WTC11 (cell line): ENCODE measurements around the gene ABITRAM. TPM values are rescaled to one million over a fixed set of nuclear protein-coding genes. Genes with fewer than 3 reads are reported as not detected.
A peak's percentile ranks its signal among the peaks of the same experiment; 100 is the strongest.

ENCODE experiments used
- ETV6 ChIP-seq: sonication (generic); formaldehyde crosslinking; IDR thresholded peaks from 2 replicates; pipeline ENCODE4 v1.8.1; 2022; ENCODE audit warnings: mild to moderate bottlenecking, missing genetic modification reagents
- GABPB1 ChIP-seq: sonication (generic); formaldehyde crosslinking; IDR thresholded peaks from 2 replicates; pipeline ENCODE4 v1.8.1; 2023; ENCODE audit warnings: mild to moderate bottlenecking, missing genetic modification reagents
- HMGA2 ChIP-seq: fragments of 250-450 bp; sonication (Bioruptor Pico); IDR thresholded peaks from 2 replicates; pipeline ENCODE4 v1.4.0; 2021; ENCODE audit warnings: mild to moderate bottlenecking, moderate library complexity
- NR3C1 ChIP-seq: sonication (generic); formaldehyde crosslinking; conservative IDR thresholded peaks from 2 replicates; pipeline ENCODE4 v1.8.1; 2023; ENCODE audit warnings: low read depth, mild to moderate bottlenecking, missing genetic modification reagents
- PRRX2 ChIP-seq: fragments of 250-450 bp; sonication (Bioruptor Pico); IDR thresholded peaks from 2 replicates; pipeline ENCODE4 v1.8.0; 2021; ENCODE audit warnings: mild to moderate bottlenecking
- RELA ChIP-seq: sonication (generic); formaldehyde crosslinking; IDR thresholded peaks from 2 replicates; pipeline ENCODE4 v1.8.1; 2022; ENCODE audit warnings: missing genetic modification reagents, mild to moderate bottlenecking, borderline replicate concordance
- ZBTB21 ChIP-seq: sonication (generic); formaldehyde crosslinking; IDR thresholded peaks from 2 replicates; pipeline ENCODE4 v1.8.1; 2023; ENCODE audit warnings: mild to moderate bottlenecking, missing genetic modification reagents, borderline replicate concordance
- ZNF396 ChIP-seq: fragments of 250-450 bp; sonication (Bioruptor Pico); IDR thresholded peaks from 2 replicates; pipeline ENCODE4 v1.8.0; 2021; ENCODE audit warnings: mild to moderate bottlenecking, moderate library complexity, borderline replicate concordance
- total RNA-seq: library from RNA; stranded (reverse); gene quantifications from 3 replicates; pipeline ENCODE4 v1.2.3, GENCODE V29; 2021
- TF ChIP-seq, protein P1 (sequence below): sonication (generic); formaldehyde crosslinking; IDR thresholded peaks from 2 replicates; pipeline ENCODE4 v1.8.0; 2022; ENCODE audit warnings: mild to moderate bottlenecking, missing genetic modification reagents
- TF ChIP-seq, protein P2 (sequence below): sonication (generic); formaldehyde crosslinking; IDR thresholded peaks from 2 replicates; pipeline ENCODE4 v1.8.0; 2022; ENCODE audit warnings: missing genetic modification reagents
- TF ChIP-seq, protein P3 (sequence below): fragments of 250-450 bp; sonication (Bioruptor Pico); IDR thresholded peaks from 2 replicates; pipeline ENCODE4 v1.9.0; 2021; ENCODE audit warnings: mild to moderate bottlenecking
- TF ChIP-seq, protein P4 (sequence below): sonication (generic); formaldehyde crosslinking; IDR thresholded peaks from 2 replicates; pipeline ENCODE4 v1.8.0; 2023; ENCODE audit warnings: missing genetic modification reagents, mild to moderate bottlenecking, borderline replicate concordance
- TF ChIP-seq, protein P5 (sequence below): fragments of 250-450 bp; sonication (Bioruptor Pico); IDR thresholded peaks from 2 replicates; pipeline ENCODE4 v1.8.0; 2021; ENCODE audit warnings: mild to moderate bottlenecking
- TF ChIP-seq, protein P6 (sequence below): sonication (generic); formaldehyde crosslinking; IDR thresholded peaks from 2 replicates; pipeline ENCODE4 v1.8.0; 2023; ENCODE audit warnings: missing genetic modification reagents
- TF ChIP-seq, protein P7 (sequence below): fragments of 250-450 bp; sonication (Bioruptor Pico); IDR thresholded peaks from 2 replicates; pipeline ENCODE4 v1.9.0; 2021; ENCODE audit warnings: mild to moderate bottlenecking, borderline replicate concordance
- TF ChIP-seq, protein P8 (sequence below): sonication (generic); formaldehyde crosslinking; conservative IDR thresholded peaks from 2 replicates; pipeline ENCODE4 v1.8.1; 2022; ENCODE audit warnings: mild to moderate bottlenecking, missing genetic modification reagents
- TF ChIP-seq, protein P9 (sequence below): sonication (generic); formaldehyde crosslinking; conservative IDR thresholded peaks from 2 replicates; pipeline ENCODE4 v1.8.1; 2023; ENCODE audit warnings: mild to moderate bottlenecking, low read depth, missing genetic modification reagents, moderate library complexity

Gene ABITRAM
- total RNA-seq, 1 experiment from 2014 or later: 4.6 TPM

DNA sequence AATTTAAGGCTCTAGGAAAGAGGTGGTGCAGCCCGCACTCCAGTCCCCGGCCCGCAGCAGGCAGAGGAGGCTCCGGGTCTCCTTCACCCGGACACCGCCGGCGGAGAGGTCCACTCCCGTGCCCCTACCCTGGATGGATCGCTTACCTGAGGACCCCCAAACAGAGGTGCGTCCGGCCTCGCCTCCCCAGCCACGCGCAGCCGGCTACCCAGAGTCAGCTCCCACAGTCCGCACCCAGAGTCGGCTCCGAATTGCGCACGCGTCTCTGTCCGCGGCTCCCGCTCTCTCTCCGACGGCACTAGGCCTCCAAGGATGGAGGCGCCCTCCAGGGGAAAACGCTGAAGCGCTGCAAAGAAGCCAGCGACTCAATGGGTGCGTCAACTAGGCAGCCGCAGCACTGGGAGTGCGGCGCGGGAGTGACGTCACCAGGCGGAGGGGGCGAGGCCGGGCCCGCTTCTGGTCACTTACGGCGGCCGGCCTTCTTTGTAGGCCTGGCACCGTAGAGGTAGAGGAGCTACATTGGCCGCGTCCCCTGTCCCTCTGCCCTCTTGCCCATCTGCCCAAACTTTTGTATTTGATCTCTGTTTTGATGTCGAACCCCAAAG, 380 bp upstream of the ABITRAM start, which contains the start of gene ELP1 (continued):
- TF ChIP-seq ZNF396 (no peak), NR3C1 (CRISPR knock-in tag) (no peak), GABPB1 (peak; percentile 58; the same call in 1 of the 2 replicates), ZBTB21 (CRISPR knock-in tag) (0 out of 2 replicates have a peak, but pooled peaks have one; percentile 66), ETV6 (peak; percentile 52; the same call in 1 of the 2 replicates), RELA (CRISPR knock-in tag) (peak; percentile 29; the same call in 1 of the 2 replicates), HMGA2 (CRISPR knock-in tag) (no peak), PRRX2 (CRISPR knock-in tag) (no peak)
- TF ChIP-seq, protein P1, sequence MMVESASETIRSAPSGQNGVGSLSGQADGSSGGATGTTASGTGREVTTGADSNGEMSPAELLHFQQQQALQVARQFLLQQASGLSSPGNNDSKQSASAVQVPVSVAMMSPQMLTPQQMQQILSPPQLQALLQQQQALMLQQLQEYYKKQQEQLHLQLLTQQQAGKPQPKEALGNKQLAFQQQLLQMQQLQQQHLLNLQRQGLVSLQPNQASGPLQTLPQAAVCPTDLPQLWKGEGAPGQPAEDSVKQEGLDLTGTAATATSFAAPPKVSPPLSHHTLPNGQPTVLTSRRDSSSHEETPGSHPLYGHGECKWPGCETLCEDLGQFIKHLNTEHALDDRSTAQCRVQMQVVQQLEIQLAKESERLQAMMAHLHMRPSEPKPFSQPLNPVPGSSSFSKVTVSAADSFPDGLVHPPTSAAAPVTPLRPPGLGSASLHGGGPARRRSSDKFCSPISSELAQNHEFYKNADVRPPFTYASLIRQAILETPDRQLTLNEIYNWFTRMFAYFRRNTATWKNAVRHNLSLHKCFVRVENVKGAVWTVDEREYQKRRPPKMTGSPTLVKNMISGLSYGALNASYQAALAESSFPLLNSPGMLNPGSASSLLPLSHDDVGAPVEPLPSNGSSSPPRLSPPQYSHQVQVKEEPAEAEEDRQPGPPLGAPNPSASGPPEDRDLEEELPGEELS (CRISPR knock-in tag): no peak
- TF ChIP-seq, protein P2, sequence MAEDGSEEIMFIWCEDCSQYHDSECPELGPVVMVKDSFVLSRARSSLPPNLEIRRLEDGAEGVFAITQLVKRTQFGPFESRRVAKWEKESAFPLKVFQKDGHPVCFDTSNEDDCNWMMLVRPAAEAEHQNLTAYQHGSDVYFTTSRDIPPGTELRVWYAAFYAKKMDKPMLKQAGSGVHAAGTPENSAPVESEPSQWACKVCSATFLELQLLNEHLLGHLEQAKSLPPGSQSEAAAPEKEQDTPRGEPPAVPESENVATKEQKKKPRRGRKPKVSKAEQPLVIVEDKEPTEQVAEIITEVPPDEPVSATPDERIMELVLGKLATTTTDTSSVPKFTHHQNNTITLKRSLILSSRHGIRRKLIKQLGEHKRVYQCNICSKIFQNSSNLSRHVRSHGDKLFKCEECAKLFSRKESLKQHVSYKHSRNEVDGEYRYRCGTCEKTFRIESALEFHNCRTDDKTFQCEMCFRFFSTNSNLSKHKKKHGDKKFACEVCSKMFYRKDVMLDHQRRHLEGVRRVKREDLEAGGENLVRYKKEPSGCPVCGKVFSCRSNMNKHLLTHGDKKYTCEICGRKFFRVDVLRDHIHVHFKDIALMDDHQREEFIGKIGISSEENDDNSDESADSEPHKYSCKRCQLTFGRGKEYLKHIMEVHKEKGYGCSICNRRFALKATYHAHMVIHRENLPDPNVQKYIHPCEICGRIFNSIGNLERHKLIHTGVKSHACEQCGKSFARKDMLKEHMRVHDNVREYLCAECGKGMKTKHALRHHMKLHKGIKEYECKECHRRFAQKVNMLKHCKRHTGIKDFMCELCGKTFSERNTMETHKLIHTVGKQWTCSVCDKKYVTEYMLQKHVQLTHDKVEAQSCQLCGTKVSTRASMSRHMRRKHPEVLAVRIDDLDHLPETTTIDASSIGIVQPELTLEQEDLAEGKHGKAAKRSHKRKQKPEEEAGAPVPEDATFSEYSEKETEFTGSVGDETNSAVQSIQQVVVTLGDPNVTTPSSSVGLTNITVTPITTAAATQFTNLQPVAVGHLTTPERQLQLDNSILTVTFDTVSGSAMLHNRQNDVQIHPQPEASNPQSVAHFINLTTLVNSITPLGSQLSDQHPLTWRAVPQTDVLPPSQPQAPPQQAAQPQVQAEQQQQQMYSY (CRISPR knock-in tag): no peak
- TF ChIP-seq, protein P3, sequence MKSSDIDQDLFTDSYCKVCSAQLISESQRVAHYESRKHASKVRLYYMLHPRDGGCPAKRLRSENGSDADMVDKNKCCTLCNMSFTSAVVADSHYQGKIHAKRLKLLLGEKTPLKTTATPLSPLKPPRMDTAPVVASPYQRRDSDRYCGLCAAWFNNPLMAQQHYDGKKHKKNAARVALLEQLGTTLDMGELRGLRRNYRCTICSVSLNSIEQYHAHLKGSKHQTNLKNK: no peak
- TF ChIP-seq, protein P4, sequence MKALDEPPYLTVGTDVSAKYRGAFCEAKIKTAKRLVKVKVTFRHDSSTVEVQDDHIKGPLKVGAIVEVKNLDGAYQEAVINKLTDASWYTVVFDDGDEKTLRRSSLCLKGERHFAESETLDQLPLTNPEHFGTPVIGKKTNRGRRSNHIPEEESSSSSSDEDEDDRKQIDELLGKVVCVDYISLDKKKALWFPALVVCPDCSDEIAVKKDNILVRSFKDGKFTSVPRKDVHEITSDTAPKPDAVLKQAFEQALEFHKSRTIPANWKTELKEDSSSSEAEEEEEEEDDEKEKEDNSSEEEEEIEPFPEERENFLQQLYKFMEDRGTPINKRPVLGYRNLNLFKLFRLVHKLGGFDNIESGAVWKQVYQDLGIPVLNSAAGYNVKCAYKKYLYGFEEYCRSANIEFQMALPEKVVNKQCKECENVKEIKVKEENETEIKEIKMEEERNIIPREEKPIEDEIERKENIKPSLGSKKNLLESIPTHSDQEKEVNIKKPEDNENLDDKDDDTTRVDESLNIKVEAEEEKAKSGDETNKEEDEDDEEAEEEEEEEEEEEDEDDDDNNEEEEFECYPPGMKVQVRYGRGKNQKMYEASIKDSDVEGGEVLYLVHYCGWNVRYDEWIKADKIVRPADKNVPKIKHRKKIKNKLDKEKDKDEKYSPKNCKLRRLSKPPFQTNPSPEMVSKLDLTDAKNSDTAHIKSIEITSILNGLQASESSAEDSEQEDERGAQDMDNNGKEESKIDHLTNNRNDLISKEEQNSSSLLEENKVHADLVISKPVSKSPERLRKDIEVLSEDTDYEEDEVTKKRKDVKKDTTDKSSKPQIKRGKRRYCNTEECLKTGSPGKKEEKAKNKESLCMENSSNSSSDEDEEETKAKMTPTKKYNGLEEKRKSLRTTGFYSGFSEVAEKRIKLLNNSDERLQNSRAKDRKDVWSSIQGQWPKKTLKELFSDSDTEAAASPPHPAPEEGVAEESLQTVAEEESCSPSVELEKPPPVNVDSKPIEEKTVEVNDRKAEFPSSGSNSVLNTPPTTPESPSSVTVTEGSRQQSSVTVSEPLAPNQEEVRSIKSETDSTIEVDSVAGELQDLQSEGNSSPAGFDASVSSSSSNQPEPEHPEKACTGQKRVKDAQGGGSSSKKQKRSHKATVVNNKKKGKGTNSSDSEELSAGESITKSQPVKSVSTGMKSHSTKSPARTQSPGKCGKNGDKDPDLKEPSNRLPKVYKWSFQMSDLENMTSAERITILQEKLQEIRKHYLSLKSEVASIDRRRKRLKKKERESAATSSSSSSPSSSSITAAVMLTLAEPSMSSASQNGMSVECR (CRISPR knock-in tag): no peak
- TF ChIP-seq, protein P5, sequence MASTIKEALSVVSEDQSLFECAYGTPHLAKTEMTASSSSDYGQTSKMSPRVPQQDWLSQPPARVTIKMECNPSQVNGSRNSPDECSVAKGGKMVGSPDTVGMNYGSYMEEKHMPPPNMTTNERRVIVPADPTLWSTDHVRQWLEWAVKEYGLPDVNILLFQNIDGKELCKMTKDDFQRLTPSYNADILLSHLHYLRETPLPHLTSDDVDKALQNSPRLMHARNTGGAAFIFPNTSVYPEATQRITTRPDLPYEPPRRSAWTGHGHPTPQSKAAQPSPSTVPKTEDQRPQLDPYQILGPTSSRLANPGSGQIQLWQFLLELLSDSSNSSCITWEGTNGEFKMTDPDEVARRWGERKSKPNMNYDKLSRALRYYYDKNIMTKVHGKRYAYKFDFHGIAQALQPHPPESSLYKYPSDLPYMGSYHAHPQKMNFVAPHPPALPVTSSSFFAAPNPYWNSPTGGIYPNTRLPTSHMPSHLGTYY: no peak
- TF ChIP-seq, protein P6, sequence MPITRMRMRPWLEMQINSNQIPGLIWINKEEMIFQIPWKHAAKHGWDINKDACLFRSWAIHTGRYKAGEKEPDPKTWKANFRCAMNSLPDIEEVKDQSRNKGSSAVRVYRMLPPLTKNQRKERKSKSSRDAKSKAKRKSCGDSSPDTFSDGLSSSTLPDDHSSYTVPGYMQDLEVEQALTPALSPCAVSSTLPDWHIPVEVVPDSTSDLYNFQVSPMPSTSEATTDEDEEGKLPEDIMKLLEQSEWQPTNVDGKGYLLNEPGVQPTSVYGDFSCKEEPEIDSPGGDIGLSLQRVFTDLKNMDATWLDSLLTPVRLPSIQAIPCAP: no peak
- TF ChIP-seq, protein P7, sequence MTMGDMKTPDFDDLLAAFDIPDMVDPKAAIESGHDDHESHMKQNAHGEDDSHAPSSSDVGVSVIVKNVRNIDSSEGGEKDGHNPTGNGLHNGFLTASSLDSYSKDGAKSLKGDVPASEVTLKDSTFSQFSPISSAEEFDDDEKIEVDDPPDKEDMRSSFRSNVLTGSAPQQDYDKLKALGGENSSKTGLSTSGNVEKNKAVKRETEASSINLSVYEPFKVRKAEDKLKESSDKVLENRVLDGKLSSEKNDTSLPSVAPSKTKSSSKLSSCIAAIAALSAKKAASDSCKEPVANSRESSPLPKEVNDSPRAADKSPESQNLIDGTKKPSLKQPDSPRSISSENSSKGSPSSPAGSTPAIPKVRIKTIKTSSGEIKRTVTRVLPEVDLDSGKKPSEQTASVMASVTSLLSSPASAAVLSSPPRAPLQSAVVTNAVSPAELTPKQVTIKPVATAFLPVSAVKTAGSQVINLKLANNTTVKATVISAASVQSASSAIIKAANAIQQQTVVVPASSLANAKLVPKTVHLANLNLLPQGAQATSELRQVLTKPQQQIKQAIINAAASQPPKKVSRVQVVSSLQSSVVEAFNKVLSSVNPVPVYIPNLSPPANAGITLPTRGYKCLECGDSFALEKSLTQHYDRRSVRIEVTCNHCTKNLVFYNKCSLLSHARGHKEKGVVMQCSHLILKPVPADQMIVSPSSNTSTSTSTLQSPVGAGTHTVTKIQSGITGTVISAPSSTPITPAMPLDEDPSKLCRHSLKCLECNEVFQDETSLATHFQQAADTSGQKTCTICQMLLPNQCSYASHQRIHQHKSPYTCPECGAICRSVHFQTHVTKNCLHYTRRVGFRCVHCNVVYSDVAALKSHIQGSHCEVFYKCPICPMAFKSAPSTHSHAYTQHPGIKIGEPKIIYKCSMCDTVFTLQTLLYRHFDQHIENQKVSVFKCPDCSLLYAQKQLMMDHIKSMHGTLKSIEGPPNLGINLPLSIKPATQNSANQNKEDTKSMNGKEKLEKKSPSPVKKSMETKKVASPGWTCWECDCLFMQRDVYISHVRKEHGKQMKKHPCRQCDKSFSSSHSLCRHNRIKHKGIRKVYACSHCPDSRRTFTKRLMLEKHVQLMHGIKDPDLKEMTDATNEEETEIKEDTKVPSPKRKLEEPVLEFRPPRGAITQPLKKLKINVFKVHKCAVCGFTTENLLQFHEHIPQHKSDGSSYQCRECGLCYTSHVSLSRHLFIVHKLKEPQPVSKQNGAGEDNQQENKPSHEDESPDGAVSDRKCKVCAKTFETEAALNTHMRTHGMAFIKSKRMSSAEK (CRISPR knock-in tag): no peak
- TF ChIP-seq, protein P8, sequence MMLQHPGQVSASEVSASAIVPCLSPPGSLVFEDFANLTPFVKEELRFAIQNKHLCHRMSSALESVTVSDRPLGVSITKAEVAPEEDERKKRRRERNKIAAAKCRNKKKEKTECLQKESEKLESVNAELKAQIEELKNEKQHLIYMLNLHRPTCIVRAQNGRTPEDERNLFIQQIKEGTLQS (CRISPR knock-in tag): no peak
- TF ChIP-seq, protein P9, sequence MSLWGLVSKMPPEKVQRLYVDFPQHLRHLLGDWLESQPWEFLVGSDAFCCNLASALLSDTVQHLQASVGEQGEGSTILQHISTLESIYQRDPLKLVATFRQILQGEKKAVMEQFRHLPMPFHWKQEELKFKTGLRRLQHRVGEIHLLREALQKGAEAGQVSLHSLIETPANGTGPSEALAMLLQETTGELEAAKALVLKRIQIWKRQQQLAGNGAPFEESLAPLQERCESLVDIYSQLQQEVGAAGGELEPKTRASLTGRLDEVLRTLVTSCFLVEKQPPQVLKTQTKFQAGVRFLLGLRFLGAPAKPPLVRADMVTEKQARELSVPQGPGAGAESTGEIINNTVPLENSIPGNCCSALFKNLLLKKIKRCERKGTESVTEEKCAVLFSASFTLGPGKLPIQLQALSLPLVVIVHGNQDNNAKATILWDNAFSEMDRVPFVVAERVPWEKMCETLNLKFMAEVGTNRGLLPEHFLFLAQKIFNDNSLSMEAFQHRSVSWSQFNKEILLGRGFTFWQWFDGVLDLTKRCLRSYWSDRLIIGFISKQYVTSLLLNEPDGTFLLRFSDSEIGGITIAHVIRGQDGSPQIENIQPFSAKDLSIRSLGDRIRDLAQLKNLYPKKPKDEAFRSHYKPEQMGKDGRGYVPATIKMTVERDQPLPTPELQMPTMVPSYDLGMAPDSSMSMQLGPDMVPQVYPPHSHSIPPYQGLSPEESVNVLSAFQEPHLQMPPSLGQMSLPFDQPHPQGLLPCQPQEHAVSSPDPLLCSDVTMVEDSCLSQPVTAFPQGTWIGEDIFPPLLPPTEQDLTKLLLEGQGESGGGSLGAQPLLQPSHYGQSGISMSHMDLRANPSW (CRISPR knock-in tag): no peak
